KG1 (cell line): ENCODE measurements around the gene SDR9C7.
"Not testable (repeated sequence)": the region's sequence is repeated elsewhere in the genome, so short reads cannot be mapped to it uniquely, and the experiment has no call there.

Source experiments
- DNase-seq: peaks from one replicate; lab custom pipeline; 2025; lab: John Stamatoyannopoulos, UW

Gene SDR9C7

DNA sequence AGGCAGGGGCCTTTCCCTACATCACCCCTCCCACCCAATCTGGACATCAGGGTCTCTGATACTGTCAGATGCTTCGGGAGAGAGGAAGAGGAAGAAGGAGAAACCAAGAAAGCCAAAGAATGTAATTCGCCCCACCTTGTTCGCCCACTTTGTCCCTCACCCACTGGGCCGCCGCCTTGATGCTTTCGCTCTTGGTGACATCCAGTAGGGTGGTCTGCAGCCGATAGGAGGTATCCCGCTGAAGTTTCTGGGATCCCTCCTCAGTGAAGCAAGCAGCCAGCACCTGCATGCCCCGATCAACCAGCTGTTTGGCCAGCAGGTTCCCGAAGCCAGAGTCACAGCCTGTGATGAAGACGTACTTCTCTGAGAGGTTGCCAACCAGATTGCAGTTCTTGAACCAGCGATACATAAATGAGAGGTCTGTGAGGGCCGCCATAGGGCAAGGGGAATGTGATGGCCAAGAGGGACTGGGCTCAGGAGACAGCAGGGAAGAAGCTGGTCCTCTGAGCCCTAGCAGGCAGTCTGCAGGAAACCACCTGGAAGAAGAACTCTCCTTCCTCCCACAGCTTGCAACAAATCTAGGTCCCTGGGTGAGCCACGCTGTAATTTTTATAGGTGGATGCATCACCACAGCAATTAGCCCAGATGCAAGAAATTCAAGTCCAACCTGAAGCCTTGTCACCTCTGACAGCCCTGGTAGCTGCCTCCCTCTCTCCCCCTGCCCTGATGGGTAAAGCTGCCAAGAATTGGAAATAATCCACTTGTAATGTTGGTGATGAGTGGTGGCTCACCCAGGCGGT, at the start of gene SDR9C7:
Gene SDR9C7 (minus strand): TSS at position 583 of the 800 bp plus-strand sequence. CDS start 147 bp downstream, at position 436.
- DNase-seq: no peak

DNA sequence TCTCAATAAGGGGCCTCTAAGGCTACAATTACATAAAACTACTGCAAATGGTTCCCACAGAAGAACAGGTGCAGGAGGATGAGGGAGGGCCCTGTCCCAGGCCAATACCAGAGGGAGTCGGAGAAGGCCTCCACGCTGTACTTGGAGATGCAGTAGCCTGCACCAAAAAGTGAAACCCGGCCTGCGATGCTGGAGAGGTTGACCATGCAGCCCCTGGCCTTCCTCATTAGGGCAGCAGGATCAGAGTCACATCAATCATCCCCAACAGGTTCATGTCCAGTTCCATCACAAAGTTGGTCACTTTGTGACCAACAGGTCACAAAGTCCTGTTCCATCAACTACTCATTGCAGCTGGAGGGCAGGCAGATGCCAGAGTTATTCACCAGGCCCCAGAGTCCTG, 49.2 kb upstream of the SDR9C7 start:
- DNase-seq: no peak

- not testable (repeated sequence) for DNase-seq
Observed at GRCh38 chr12:56982578-56983236, 48.5 kb upstream of the SDR9C7 start.

DNA sequence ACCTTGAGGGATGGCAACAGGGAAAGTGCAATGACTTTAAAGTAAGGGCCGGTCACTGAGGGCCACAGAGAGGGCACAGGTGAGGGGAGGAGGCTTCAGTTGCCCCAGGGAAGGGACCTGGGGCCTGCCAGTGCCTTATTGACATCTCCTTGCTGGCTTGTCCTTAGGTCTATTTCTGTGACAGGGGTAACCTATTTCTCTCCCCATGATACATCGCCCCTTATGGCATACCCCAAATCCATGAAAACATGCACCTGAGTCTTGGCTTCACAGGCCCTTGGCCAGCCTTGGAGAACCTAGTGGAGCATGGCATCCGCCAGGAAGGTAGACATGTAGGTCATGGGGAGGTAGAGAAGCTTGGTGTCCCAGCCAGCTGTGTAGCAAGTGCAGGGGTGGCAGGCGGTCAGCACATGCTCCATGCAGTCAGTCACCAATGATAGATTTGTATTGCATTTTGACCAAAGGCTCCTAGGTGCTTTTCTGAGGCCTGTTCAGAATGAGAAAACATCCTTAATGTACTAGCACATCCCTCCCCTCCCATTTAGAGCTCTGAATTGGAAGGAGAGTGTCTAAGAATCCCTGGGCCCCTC, 46.8 kb upstream of the SDR9C7 start:
- no peak for DNase-seq

GRCh38 chr12:56980268-56980667, 46.1 kb upstream of the SDR9C7 start:
- no peak for DNase-seq

DNA sequence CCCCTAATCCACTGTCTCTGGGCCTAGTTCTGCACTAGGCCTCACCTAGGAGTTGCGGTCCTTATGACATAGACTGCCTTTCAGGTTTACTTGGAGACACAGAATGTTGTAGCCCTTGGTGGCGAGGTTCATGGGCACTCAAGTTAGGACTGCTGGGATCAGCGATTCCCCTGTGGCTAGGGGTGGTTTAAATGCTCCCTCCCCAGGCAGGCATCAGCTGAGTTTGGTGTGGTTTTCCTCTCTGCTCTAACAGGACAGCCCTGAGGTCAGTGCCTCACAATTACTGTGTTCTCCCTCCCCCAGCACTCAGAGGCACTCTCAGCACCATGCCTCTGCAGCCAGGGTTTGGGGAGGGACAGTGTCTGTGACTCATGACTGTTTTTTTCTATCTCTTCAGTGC, 45.4 kb upstream of the SDR9C7 start:
- no peak for DNase-seq

GRCh38 chr12:56978397-56979138, 44.4 kb upstream of the SDR9C7 start:
- no peak for DNase-seq

DNA sequence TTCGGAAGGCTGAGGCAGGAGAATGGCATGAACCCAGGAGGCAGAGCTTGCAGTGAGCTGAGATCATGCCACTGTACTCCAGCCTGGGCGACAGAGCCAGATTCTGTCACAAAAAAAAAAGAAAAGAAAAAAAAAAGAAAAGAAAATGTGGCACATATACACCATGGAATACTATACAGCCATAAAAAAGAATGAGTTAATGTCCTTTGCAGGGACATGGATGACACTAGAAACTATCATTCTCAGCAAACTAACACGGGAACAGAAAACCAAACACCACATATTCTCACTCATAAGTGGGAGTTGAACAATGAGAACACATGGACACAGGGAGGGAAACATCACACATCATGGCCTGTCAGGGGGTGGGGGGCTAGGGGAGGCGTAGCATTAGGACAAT, 43.2 kb upstream of the SDR9C7 start:
- DNase-seq: not testable (repeated sequence)

DNA sequence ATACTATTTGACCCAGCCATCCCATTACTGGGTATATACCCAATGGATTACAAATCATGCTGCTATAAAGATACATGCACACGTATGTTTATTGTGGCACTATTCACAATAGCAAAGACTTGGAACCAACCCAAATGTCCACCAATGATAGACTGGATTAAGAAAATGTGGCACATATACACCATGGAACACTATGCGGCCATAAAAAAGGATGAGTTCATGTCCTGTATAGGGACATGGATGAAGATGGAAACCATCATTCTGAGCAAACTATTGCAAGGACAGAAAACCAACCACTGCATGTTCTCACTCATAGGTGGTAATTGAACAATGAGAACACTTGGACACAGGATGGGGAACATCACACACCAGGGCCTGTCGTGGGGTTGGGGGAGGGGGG, 40.0 kb upstream of the SDR9C7 start:
- DNase-seq: not testable (repeated sequence)

- DNase-seq: not testable (repeated sequence)
Observed at GRCh38 chr12:56968910-56969309, 34.7 kb upstream of the SDR9C7 start.

DNA sequence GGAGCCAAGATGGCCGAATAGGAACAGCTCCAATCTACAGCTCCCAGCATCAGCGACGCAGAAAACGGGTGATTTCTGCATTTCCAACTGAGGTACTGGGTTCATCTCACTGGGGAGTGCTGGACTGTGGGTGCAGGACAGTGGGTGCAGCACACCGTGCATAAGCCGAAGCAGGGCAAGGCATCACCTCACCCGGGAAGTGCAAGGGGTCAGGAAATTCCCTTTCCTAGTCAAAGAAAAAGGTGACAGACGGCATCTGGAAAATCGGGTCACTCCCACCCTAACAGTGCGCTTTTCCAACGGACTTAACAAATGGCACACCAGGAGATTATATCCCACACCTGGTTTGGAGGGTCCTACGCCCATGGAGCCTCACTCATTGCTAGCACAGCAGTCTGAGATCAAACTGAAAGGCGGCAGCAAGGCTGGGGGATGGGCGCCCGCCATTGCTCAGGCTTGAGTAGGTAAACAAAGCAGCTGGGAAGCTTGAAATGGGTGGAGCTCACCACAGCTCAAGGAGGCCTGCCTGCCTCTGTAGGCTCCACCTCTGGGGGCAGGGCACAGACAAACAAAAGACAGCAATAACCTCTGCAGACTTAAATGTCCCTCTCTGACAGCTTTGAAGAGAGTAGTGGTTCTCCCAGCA, 31.9 kb upstream of the SDR9C7 start:
- not testable (repeated sequence) for DNase-seq

DNA sequence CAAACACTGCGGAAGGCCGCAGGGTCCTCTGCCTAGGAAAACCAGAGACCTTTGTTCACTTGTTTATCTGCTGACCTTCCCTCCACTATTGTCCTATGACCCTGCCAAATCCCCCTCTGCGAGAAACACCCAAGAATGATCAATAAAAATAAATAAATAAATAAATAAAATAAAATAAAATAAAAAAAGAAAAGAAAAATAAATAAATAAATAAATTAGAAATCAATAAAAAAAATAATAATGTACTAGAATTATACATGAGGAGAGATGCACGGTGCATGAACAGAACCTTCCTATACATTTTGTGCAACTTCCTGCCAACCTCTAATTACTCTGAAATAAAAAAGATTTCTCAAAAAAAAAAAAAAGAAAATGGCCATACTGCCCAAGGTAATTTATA, 30.9 kb upstream of the SDR9C7 start:
- not testable (repeated sequence) for DNase-seq

- DNase-seq: not testable (repeated sequence)
Observed at GRCh38 chr12:56963557-56963956, 29.3 kb upstream of the SDR9C7 start.

DNA sequence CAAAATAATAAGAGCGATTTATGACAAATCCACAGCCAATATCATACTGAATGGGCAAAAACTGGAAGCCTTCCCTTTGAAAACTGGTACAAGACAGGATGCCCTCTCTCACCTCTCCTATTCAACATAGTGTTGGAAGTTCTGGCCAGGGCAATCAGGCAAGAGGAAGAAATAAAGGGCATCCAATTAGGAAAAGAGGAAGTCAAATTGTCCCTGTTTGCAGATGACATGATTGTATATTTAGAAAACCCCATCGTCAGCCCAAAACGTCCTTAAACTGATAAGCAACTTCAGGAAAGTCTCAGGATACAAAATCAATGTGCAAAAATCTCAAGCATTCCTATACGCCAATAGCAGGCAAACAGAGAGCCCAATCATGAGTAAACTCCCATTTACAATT, 28.0 kb upstream of the SDR9C7 start:
- DNase-seq: not testable (repeated sequence)

DNA sequence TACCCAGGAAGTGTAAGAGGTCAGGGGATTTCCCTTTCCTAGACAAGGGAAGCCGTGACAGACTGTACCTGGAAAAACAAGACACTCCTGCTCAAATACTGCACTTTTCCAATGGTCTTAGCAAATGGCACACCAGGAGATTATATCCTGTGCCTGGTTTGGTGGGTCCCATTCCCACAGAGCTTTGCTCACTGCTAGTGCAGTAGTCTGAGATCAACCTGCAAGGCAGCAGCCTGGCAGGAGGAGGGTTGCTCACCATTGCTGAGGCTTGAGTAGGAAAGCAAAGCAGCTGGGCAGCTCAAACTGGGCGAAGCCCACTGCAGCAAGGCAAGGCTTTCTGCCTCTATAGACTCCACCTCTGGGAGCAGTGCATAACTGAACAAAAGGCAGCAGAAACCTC, 24.2 kb upstream of the SDR9C7 start:
- no peak for DNase-seq

- no peak for DNase-seq
Observed at GRCh38 chr12:56957229-56958052, 23.2 kb upstream of the SDR9C7 start, which contains the start of gene RDH16. Gene RDH16, minus strand, starts transcription at chr12:56957608. Its CDS starts 146 bp downstream, at chr12:56957462.

- no peak for DNase-seq
Observed at GRCh38 chr12:56955631-56956256, 21.5 kb upstream of the SDR9C7 start.

DNA sequence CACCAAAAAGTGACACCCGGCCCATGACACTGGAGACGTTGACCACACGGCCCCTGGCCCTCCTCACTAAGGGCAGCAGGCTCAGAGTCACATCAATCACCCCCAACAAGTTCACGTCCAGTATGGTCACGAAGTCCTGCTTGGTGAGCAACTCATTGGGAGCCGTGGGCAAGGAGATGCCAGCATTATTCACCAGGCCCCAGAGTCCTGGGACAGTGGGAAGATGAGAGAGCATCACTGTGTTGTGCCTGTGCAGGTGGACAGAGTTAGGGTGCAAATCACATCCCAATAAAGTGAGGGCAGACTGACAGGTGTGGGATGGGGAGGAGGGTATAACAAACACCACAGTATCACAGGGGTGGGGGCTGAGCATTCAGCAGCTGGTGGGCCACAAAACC, 20.7 kb upstream of the SDR9C7 start:
- DNase-seq: no peak

- DNase-seq: no peak
Observed at GRCh38 chr12:56954057-56954957, 20.1 kb upstream of the SDR9C7 start.
